Spleen (tissue), 11 donors: ENCODE data around the gene KDELR1. TPM values are rescaled to one million over a fixed set of nuclear protein-coding genes. Genes with fewer than 3 reads are reported as not detected.
A peak's percentile ranks its signal among the peaks of the same experiment; 100 is the strongest.

Source experiments
- DNase-seq: peaks from one replicate; pipeline ENCODE4 v3.0.0-alpha.2; 2020
- H3K27ac ChIP-seq, 8 donors: fragments of 200-600 bp; sonication (generic) in 7 of 8; 1 replicate in 4 of 8; 2 replicates in 4 of 8; pipeline versions ENCODE4 v1.5.0 to v1.8.0; 2016 to 2021; ENCODE audit warnings: inconsistent platforms in 4 of 8, mild to moderate bottlenecking in 4 of 8, moderate library complexity in 1 of 8
- H3K27me3 ChIP-seq, 7 donors: fragments of 200-600 bp; sonication (generic) in 6 of 7; replicated peaks in 1 of 7; 1 replicate in 4 of 7; 2 replicates in 3 of 7; pipeline versions ENCODE4 v1.5.0 to v1.8.0; 2016 to 2021; ENCODE audit warnings: inconsistent platforms in 3 of 7, mild to moderate bottlenecking in 1 of 7
- H3K36me3 ChIP-seq, 6 donors: fragments of 200-600 bp; sonication (generic) in 5 of 6; 1 replicate in 4 of 6; 2 replicates in 2 of 6; pipeline versions ENCODE4 v1.5.0 to v1.8.0; 2016 to 2021; ENCODE audit warnings: inconsistent platforms in 2 of 6
- H3K4me1 ChIP-seq, 6 donors: fragments of 200-600 bp; sonication (generic) in 5 of 6; 1 replicate in 3 of 6; 2 replicates in 3 of 6; pipeline versions ENCODE4 v1.5.0 to v1.8.0; 2016 to 2021; ENCODE audit warnings: inconsistent platforms in 3 of 6
- H3K4me3 ChIP-seq, 8 donors: fragments of 200-600 bp; sonication (generic) in 7 of 8; 1 replicate in 4 of 8; 2 replicates in 4 of 8; pipeline versions ENCODE4 v1.5.0 to v1.8.0; 2016 to 2021; ENCODE audit warnings: inconsistent platforms in 4 of 8, mild to moderate bottlenecking in 4 of 8, moderate library complexity in 2 of 8
- H3K9me3 ChIP-seq, 8 donors: fragments of 200-600 bp; sonication (generic) in 7 of 8; 1 replicate in 4 of 8; 2 replicates in 4 of 8; pipeline versions ENCODE4 v1.5.0 to v1.8.0; 2016 to 2021; ENCODE audit warnings: inconsistent platforms in 4 of 8
- CTCF ChIP-seq, 11 experiments: fragments of 200-600 bp in 7 of 11; fragments of 450-650 bp in 4 of 11; sonication (generic) in 4 of 11; IDR thresholded peaks in 8 of 11; conservative IDR thresholded peaks in 3 of 11; 1 replicate in 7 of 11; 2 replicates in 4 of 11; pipeline versions ENCODE4 v1.4.0 to v1.8.0; 2016 to 2021; ENCODE audit warnings: antibody characterized with exemption in 11 of 11, inconsistent platforms in 4 of 11, mild to moderate bottlenecking in 1 of 11
- POLR2A ChIP-seq, 3 donors: fragments of 450-650 bp; IDR thresholded peaks; one replicate each; pipeline ENCODE4 v1.5.1; 2017; ENCODE audit warnings: antibody characterized with exemption in 3 of 3, mild to moderate bottlenecking in 1 of 3
- POLR2AphosphoS5 ChIP-seq, 3 donors: sonication (generic); formaldehyde crosslinking; IDR thresholded peaks; one replicate each; pipeline ENCODE4 v1.5.1; 2017; ENCODE audit warnings: antibody characterized with exemption in 3 of 3
- WGBS, 5 donors: extraction: QIAGEN DNeasy Blood & Tissue Kit in 3 of 5; methylation state at CpG; one replicate each; pipeline versions ENCODE4 v1.1.5 to v1.1.7; 2013 to 2018; 5-methylcytosine and 5-hydroxymethylcytosine counted together
- intact Hi-C: fragments of 100-400 bp; cut with DNase I; formaldehyde crosslinking; loops from one replicate; pipeline ENCODE4 v1.15.0; 2023; ENCODE audit warnings: low total_unique reads
- polyA plus RNA-seq, 3 donors: library from polyadenylated mRNA; stranded (reverse); fragments of 200-250 nt; gene quantifications; one replicate each; pipeline ENCODE4 v1.2.1, GENCODE V29; 2013
- total RNA-seq, 7 donors: library from RNA; depleted of rRNA in 3 of 7; stranded (reverse); fragments of >200 nt in 3 of 7; fragmentation: NEBNext Ultra II Directional in 4 of 7; extraction: Animal tissue kit (Norgen Biotek cat#: 25700) in 4 of 7; gene quantifications; one replicate each; pipeline versions ENCODE4 v1.1.0 to v1.2.1, GENCODE V29; 2016 to 2021
- donor health status: healthy with polysubstance abuse.
- donor health status: DM: no; HTN: no; CAD: no; lungs with moderate emphysema.
- donor health status: DM: no; HTN: no; CAD: no.
- donor health status: Bipolar disorder and iron deficiency.
- donor health status: healthy.
- donor health status: DM: no; HTN: no; CAD: no.
- donor health status: DM: yes; HTN: yes; CAD: no.

KDELR1 gene
- total and polyA plus RNA-seq, 10 donors = 36.2 to 95.9 (median 68.2) TPM

GRCh38 chr19:48364598-48365348 is 26.6 kb downstream of the KDELR1 start:
- Histone ChIP-seq H3K4me3 (peak overlapping the region; percentile 5 to 72 (median 55)), H3K27ac (peak overlapping the region; percentile 89 to 98 (median 96))

GRCh38 chr19:48363810-48364597 is 27.3 kb downstream of the KDELR1 start, which contains the start of the genes SYNGR4 and TMEM143:
TSS of gene SYNGR4 (plus strand) at chr19:48364367. CDS start at chr19:48365843, 1,476 bp downstream.
TSS of gene TMEM143 (minus strand) at chr19:48363940. CDS start at chr19:48363920, 20 bp downstream.
- Histone ChIP-seq H3K4me1 (peaks cover 0 to 23% (median 18%) of the 10 kb centered on the region in 6 donors), H3K9me3 (no peaks in the 10 kb centered on the region), H3K36me3 (peaks cover 0 to 12% (median 0%) of the 10 kb centered on the region in 6 donors), H3K27ac (peak within 1 kb of the TSS; percentile 89 to 98 (median 96)), H3K4me3 (peak within 1 kb of the TSS; percentile 49 to 72 (median 58)), H3K27me3 (no peaks in the 10 kb centered on the region)
- intact Hi-C loops = no loop called here
- TF ChIP-seq CTCF (IDR thresholded peaks at IDR 0.05 in 8 of 11, conservative IDR thresholded peaks at IDR 0.05 in 3 of 11) (peak in 4 of 11 experiments; percentile 11 to 49 (median 22)), POLR2AphosphoS5 (IDR thresholded peaks at IDR 0.05) (peak; percentile 87 to 92 (median 91)), POLR2A (IDR thresholded peaks at IDR 0.05) (no peak)
- peak; percentile 100 for DNase-seq
- WGBS, 5 donors = 0 to 1% (median 1%) methylated on average over 47 to 59 of the region's 59 CpGs

More at GRCh38 chr19:48364598-48365348, 26.6 kb downstream of the KDELR1 start:
- H3K36me3 ChIP-seq = peaks cover 0 to 9% (median 0%) of the 10 kb centered on the region in 6 donors
- WGBS, 5 donors = 61 to 97% (median 66%) methylated on average over 6 to 10 of the region's 10 CpGs
- H3K4me1 ChIP-seq = peaks cover 0 to 23% (median 18%) of the 10 kb centered on the region in 6 donors
- H3K9me3 ChIP-seq = no peaks in the 10 kb centered on the region
- DNase-seq = peak; percentile 82
- no peaks in the 10 kb centered on the region for H3K27me3 ChIP-seq
- intact Hi-C loops = no loop called here
- TF ChIP-seq POLR2A (IDR thresholded peaks at IDR 0.05) (no peak), POLR2AphosphoS5 (IDR thresholded peaks at IDR 0.05) (no peak), CTCF (IDR thresholded peaks at IDR 0.05 in 8 of 11, conservative IDR thresholded peaks at IDR 0.05 in 3 of 11) (no peak)

- 1 to 7% (median 5%) methylated on average over 10 of the region's 10 CpGs for WGBS, 5 donors
- intact Hi-C loops = no loop called here
- peak overlapping the region; percentile 49 to 72 (median 58) for H3K4me3 ChIP-seq
These were observed 27.9 kb downstream of the KDELR1 start for GRCh38 chr19:48363500-48363809.

GRCh38 chr19:48362716-48363499 is 28.4 kb downstream of the KDELR1 start:
- peak overlapping the region; percentile 89 to 98 (median 96) for H3K27ac ChIP-seq
- H3K36me3 ChIP-seq = peaks cover 0 to 19% (median 0%) of the 10 kb centered on the region in 6 donors
- TF ChIP-seq CTCF (IDR thresholded peaks at IDR 0.05 in 8 of 11, conservative IDR thresholded peaks at IDR 0.05 in 3 of 11) = peak in 6 of 11 experiments; percentile 17 to 46 (median 29)
- TF ChIP-seq POLR2AphosphoS5 (IDR thresholded peaks at IDR 0.05) = peak; percentile 75 to 82 (median 81)
- TF ChIP-seq POLR2A (IDR thresholded peaks at IDR 0.05) = peak in 1 of 3 donors; percentile 50
- peak overlapping the region; percentile 49 to 72 (median 58) for H3K4me3 ChIP-seq
- WGBS, 5 donors = 3 to 10% (median 5%) methylated on average over 10 to 26 of the region's 26 CpGs
- peak; percentile 99 for DNase-seq
- no peaks in the 10 kb centered on the region for H3K9me3 ChIP-seq
- H3K27me3 ChIP-seq = no peaks in the 10 kb centered on the region
- intact Hi-C loops = no loop called here
- peaks cover 0 to 23% (median 18%) of the 10 kb centered on the region in 6 donors for H3K4me1 ChIP-seq

More at GRCh38 chr19:48363500-48363809, 27.9 kb downstream of the KDELR1 start:
- Histone ChIP-seq H3K27ac (peak overlapping the region; percentile 89 to 98 (median 96)), H3K36me3 (peaks cover 0 to 17% (median 0%) of the 10 kb centered on the region in 6 donors), H3K9me3 (no peaks in the 10 kb centered on the region), H3K27me3 (no peaks in the 10 kb centered on the region), H3K4me1 (peaks cover 0 to 23% (median 18%) of the 10 kb centered on the region in 6 donors)
- no peak for DNase-seq
- TF ChIP-seq POLR2A (IDR thresholded peaks at IDR 0.05) = no peak
